Measurements from ENCODE around the gene LMOD2. TPM values are rescaled to one million over a fixed set of nuclear protein-coding genes. Genes with fewer than 3 reads are reported as not detected.

LMOD2 gene
- total and polyA plus RNA-seq, 12 donors: 115 to 2,841 (median 1,023) TPM

DNA sequence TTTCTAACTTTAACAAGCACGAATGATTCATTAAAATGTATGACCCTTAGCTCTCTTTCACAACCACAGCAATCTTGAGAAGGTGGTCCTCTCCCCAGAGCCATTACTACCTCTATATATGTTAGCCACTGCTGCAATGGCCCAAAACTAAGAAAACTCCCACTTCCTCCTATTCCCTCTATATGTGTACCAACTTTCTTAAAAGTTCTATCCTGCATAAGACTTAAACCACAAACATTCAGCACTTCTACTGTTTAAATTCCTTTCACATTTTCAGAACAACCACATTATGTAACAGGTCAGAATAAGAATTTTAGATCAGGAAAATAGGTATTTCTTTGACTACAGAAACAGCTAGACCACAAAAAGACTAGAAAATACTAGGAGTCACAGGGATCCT is 57.0 kb downstream of the LMOD2 start:
- Histone ChIP-seq H3K27ac (no peak overlapping the region), H3K27me3 (no peaks in the 10 kb centered on the region), H3K4me1 (peaks cover 0 to 66% (median 30%) of the 10 kb centered on the region in 9 donors), H3K4me3 (no peak overlapping the region), H3K36me3 (peaks cover 0 to 30% (median 7%) of the 10 kb centered on the region in 9 donors), H3K9me3 (no peaks in the 10 kb centered on the region)
- WGBS, 2 donors: 56 to 78% methylated on average over 1 of the region's 1 CpG
- DNase-seq (no peak), ATAC-seq (no peak)
- TF ChIP-seq, protein P1, sequence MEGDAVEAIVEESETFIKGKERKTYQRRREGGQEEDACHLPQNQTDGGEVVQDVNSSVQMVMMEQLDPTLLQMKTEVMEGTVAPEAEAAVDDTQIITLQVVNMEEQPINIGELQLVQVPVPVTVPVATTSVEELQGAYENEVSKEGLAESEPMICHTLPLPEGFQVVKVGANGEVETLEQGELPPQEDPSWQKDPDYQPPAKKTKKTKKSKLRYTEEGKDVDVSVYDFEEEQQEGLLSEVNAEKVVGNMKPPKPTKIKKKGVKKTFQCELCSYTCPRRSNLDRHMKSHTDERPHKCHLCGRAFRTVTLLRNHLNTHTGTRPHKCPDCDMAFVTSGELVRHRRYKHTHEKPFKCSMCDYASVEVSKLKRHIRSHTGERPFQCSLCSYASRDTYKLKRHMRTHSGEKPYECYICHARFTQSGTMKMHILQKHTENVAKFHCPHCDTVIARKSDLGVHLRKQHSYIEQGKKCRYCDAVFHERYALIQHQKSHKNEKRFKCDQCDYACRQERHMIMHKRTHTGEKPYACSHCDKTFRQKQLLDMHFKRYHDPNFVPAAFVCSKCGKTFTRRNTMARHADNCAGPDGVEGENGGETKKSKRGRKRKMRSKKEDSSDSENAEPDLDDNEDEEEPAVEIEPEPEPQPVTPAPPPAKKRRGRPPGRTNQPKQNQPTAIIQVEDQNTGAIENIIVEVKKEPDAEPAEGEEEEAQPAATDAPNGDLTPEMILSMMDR (IDR thresholded peaks at IDR 0.05): no peak
- intact Hi-C loops (cut with DNase I): loop anchor here in 1 of 10 donors (5.0 kb wide), 1 partner anchor 35 kb away; the partner anchor contains the start of gene WASL

Other genes starting within 250 kb of the LMOD2 start
- gene IQUB, start 121.3 kb upstream of the LMOD2 start, total RNA-seq: under 1 TPM; 0.17 to 0.83 (median 0.53) TPM
- under 1 TPM; 0.13 to 0.15 TPM for gene IQUB, start 121.3 kb upstream of the LMOD2 start, polyA plus RNA-seq
- gene NDUFA5, start 98.0 kb upstream of the LMOD2 start, total RNA-seq: 100 to 1,000 TPM; 185 to 358 (median 281) TPM
- 100 to 1,000 TPM; 123 to 491 TPM for gene NDUFA5, start 98.0 kb upstream of the LMOD2 start, polyA plus RNA-seq
- 10 to 100 TPM; 24.8 to 80.6 (median 55.8) TPM for gene ASB15, start 54.0 kb upstream of the LMOD2 start, total RNA-seq
- gene ASB15, start 54.0 kb upstream of the LMOD2 start, polyA plus RNA-seq: 10 to 100 TPM in 1 of 2 donors, under 1 TPM in 1; 0.99 to 20.3 TPM
- 10 to 100 TPM; 21.6 to 30.0 (median 25.2) TPM for gene WASL, start 93.1 kb downstream of the LMOD2 start, total RNA-seq
- 10 to 100 TPM; 10.7 to 15.0 TPM for gene WASL, start 93.1 kb downstream of the LMOD2 start, polyA plus RNA-seq
- under 1 TPM in 3 of 10 donors, not detected in 7; 0.34 to 0.88 (median 0.38) TPM for gene HYAL4, start 189.3 kb downstream of the LMOD2 start, total RNA-seq
- gene HYAL4, start 189.3 kb downstream of the LMOD2 start, polyA plus RNA-seq: under 1 TPM in 1 of 2 donors, not detected in 1; 0.03 TPM